Fibroblast of gingiva (primary cell): ENCODE measurements around the gene GLIS1.

Experiments used
- DNase-seq: peaks from one replicate; pipeline ENCODE4 v3.0.0-alpha.2; 2011; ENCODE audit warnings: low read depth

GLIS1 gene

DNA sequence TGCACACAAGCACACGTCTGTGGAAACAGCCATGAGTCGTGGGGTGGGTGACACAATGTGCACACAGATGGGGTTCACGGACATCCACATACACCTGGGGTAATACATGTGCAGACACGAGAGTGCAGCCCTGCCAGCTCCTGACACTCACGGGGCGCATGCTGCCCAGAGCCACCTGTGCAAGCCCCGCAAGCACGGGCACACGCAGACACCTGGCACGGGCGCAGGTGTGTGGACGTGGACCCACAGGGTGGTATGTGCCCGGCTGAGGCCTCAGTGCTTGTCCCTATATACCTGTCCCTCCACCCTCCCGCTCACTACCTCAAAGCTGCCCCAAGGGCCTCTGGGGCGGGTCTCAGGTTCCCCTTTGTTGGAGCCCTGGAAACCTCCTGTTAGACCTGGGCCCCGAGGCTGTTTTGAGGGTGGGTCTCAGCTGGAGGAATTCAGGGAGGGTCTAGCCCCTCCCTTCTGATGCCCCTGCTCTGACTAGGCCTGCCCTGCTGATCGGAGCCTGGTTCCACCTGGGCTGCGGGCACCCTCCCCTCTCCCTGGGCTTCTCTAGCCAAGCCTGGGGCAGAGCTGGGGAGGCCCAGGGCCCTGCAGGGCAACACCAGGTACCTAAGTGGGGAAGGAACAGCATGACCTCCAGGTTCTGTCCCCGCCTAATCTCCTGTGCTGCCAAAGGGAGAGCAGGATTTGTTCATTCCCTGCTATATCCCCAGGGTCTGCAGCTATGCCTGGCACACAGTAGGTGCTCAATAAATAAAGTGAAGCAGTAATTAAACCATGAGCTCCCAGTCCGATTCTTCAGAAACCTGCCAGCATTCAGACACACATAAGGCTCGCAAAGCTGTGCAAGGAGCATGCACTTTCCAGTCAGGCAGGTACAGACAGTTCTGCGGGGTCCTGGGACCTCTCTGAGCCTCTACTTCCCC is 230.6 kb downstream of the GLIS1 start:
- no peak for DNase-seq

DNA sequence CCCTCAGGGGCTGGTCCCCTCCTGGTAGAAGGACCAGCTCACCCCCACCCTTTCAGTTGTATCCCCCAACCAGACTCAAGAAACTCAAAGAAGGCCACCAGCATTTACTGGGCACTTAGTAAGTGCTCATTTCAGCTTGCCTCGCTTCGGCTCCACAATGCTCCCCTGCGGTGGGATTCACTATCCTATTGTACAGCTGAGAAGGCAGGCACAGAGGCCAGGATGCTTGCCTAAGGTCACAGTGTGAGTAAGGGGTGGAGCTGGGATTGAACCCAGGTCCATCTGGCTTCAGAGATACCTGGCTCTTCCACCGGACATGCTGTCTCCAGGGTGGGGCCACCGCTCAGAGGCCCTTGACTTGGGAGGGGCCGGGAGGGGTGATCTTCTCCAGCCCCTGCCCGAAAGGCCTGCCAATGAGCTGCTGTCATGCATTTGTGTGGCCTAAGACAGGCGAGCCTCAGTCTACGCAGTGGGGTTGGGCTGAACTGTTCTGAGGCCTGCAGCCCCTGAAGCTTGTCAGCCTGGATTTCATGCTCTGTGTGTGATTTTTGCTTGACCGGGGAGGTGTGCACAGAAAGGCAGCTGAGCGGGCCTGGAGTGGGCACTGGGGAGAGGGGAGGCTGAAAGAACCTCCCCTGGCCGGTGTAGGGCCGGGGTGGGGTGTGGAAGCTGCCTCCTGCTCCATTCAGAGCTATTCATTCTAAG is 231.7 kb downstream of the GLIS1 start:
- no peak for DNase-seq

DNA sequence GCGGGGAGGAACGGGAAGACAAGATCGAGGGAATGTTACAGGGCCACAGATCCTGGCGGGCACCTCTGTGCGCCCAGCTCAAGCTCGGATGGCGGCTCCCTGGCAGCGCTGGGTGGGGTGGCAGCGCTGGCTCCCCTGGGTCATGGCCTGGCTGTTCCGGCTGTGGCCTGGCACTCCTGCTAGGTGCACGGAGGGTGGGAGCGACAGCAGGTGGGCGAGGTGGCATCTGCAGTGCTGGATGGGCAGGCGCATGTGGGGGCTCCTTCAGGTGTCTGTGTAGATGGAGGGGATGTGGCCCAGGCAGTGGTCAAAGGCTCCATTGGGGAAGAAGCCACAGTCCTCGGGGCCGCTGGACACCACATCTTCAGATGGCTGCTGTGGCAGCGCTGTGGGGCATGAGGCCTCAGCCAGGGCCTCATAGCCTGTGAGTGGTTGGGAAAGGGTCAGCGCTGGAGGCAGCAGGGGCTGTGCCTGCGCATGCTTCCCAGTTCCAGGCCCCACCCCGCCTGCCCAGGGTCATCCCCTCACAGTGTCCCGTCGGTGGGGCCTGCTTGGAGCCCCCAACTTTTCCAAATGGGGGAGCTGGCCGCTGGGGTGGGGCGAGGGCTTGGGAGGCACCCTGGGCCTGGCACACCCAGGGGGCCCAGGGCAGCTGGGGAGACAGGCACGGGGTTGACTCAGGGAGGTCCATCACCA is 232.5 kb downstream of the GLIS1 start:
- DNase-seq, result no peak

DNA sequence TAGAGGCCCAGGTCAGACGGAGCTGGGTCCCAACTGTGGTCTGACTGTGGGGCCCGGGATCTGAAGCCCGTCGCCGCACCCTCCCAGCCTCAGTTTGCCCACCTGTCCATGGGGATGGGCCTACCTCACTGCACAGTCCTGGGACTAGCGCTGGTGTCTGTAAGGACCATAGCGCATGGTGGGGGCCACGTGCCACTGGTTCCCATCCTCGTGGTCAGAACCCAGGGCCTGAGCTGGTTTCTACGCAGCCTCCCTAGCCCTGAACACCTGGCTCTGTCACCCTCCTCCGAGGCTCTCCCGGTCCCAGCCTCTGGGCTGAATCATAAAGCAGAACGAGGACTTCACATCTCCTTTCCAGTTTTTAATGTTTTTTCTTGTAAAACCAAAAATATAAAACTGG is 233.1 kb downstream of the GLIS1 start:
- DNase-seq, result no peak

DNA sequence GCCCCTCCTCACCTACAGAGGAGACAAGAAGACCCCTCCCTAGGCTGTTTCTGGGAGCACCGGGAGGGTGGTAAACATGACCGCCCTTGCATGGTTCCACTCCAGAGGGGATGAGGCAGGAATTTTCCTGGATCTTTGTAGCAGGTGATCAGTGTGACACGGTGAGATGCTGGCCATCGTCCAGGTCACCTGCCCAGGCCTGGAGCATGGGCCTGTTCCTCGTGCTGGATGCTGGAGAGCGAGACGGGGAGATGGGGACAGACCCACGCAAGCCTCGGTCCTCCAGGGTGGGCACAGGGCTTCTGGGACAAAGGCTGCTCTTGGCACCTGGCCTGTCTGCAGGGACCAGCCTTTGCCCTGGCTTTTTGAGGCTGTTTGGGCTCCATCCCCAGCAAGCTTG is 233.6 kb downstream of the GLIS1 start:
- DNase-seq, result no peak

DNA sequence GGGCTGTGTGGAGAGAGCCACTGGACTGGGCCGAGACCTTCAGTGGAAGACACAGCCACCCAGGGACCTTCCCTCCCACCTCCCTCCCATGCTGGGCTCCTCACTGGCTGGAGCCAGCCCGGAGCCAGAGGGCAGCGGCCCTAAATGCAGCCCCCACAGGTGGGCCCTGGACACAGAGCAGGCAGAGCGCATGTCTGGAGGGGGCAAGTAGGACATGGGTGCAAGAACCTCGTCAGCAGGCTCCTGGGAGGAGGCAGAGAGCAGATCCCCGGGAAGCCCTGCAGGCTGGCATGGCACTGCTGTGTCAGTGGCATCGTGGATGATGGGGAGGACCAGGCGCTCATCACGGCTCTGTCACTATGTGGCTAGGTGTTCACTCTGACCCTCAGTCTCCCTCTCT is 234.1 kb downstream of the GLIS1 start:
- DNase-seq, result no peak

DNA sequence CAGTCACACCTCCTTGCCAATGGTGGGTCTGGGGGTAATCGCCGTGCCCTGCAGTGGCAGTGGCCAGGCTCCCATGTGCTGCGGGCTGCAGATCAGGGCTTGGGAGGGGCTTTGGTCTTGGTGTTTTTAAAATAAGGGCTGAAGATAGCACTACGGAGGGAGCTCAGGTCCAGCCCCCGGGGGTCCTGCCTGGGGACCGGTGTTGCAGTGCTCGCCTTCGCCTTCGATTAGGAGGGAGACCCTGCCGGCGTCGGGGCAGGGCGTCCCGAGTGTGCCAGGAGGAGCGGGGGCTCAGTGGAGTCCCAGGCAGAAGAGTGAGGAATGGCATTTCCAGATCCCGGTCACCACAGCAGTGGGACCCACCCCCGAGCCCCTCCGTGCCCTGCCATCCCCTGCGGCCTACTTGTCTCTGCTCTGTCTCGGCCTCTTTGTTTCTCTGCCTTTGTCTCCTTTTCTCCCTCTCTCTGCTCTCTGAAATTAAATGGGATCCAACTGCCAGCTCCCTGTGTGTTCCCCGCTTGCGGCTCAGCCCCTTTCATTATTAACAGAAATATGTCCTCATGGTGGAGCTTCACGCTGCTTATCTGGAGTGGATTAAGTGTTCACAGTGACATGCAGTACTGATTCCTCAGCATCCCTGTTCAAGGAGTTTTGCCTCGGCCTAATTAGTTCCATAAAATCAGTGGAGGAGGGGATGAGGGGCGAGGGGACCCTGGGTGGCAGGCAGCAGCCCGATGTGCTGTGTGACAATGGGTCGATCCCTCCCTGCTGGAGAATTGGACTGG is 235.3 kb downstream of the GLIS1 start:
- DNase-seq, result no peak

DNA sequence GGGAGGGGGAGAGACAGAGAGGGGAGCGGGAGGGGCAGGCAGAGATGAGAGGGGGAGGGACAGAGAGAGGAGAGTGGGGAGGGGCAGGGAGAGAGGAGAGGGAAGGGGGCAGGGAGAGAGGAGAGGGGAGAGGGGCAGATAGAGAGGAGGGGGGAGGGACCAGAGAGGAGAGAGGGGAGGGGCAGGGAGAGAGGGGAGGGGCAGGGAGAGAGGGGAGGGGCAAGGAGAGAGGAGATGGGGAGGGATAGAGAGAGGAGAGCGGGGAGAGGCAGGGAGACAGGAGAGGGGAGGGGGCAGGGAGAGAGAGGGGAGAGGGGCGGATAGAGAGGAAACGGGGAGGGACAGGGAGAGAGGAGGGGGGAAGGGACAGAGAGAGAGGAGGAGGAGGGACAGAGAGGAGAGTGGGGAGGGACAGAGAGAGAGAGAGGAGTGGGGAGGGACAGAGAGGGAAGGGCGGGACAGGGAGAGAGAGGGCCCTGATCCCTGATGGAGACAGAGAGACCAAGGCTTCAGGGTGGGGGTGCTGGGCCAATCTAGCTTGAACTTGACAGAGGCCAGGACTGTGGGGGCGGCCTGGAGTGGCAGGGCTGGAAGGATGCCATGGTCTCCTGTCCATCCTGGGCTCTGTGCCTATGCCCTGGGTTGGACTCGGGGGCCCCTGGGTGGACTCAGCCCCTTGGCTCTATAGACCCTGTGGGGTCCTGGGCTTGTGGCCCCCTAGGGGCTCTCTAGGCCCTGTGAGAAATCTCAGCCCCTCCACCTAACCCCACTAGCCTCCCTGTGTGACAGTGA is 236.1 kb downstream of the GLIS1 start:
- DNase-seq, result no peak

DNA sequence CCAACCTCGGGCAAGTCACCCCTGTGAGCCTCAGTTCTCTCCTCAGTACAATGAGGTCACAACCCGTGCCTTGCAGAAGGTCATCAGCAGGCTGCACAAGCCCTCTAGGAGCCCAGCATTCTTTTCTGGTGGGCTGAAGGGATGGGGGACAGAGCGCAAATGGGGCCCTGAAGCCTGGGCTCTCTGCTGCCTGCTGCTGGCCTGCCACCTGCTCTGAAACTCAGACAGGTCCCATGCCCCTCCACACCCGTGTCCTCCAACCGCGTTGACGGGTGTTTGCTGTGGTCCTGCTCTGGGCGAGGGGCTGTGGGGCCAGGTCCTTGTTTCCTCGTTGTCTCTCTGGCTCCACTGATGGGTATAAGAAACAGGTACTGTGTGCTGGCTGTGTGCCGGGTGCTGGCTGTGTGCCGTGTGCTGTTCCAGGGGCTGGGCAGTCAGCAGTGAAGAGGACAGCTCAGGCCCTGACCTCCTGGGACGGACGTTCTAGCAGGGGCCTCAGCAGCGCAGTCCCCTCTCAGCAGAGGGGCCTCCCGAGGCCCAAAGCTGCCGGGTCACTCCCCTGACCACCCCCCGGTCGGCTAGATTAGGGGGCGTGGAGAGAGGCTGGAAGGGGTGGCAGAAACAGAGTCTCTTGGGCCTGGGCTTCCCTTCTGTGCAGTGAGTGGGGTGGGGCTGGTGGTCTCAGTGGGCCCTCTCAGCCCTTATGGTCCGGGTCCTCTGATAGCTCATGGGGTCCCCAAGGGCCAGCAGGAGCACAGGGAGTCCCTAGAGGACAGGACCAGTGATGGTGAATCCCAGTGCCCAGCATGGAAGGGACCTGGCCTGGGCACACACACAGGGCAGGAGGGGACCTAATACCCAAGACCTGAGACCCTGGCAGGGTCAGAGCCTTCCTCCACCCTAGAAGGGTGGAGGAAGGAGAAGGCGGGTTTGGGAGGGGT is 237.6 kb downstream of the GLIS1 start:
- DNase-seq, result no peak

DNA sequence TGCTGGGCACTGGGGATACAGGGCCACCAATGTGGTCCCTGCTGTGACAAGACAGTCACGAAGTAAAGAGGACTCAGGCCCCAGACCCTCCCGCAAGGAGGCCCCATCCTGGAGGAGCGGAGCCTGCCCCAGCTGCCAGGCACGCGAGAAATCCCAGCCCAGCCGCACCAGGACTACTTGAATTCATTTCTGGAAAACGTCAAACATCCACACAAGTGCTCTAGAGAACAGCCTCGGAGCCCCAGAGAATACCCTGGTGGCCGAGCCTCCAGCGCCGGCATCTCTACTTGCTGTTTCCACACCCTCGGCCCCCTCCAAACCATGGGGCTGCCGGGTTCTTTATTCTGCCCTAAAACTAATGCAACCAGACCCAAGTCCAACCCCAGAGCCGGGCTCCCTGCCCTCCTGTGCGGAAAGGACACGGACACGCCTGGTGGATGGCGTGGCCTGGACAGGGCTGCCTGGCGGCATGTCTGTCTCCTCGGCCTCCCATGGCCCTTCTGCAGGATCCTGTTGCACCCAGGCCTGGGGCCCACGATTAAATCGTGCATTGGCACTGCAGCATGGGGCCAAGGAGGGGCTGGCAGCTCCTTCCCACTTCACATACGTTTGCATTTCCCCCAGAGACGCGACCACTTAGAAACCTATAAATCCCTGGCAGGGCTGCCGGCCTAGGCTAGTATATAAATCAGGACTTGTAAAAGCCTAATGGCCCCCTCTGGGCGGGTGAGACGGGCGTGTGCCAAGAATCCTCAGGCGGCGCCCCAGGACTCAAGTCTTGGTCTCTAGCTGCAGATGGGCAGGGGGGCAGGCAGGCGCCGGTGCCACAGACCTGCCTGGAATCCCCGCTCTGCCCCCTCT is 238.5 kb downstream of the GLIS1 start:
- no peak for DNase-seq

DNA sequence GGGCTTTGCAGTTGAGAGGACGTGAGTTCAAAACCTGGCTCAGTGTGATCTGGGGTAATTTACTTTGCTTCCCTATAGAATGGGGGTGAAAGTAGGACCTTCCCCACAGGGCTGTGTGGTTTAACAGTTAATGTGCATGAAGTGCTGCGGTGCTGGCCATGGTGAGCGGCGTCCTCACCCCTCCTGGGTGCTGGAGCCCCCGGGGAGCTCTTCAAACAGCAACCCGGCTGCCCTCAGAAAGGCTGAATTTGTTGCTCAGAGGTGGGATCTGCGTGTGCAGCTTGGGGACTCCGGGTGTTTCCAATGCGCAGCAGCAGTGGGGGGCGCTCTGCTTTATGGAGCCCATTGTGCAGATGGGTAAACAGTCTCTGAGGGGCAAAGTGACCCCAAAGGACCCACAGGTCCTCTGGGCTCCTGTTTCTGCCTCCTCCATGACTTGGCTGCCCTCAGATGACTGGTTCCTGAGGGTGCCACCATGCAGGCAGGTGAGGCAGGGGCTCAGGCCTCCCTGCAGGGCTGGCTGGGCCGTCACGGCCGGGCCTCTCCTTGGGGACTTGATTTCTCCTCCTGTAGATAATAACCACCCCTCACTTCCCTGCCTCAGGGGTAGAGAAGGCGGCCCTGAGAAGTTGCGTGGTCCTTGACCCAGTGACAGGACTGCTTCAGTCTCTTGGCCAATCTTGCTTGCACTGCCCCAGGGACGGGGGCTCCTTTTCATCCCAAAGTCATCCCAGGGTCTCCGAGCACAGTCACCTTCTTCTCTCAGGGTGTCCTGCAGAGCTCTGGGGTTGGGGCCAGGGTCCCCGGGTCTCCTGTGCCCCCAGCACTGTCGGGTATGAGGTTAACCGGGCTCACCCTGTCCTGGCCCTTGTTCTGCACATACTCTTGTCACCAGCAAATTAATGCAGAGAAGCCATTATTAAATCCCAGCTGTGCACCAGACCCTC is 239.4 kb downstream of the GLIS1 start:
- no peak for DNase-seq

DNA sequence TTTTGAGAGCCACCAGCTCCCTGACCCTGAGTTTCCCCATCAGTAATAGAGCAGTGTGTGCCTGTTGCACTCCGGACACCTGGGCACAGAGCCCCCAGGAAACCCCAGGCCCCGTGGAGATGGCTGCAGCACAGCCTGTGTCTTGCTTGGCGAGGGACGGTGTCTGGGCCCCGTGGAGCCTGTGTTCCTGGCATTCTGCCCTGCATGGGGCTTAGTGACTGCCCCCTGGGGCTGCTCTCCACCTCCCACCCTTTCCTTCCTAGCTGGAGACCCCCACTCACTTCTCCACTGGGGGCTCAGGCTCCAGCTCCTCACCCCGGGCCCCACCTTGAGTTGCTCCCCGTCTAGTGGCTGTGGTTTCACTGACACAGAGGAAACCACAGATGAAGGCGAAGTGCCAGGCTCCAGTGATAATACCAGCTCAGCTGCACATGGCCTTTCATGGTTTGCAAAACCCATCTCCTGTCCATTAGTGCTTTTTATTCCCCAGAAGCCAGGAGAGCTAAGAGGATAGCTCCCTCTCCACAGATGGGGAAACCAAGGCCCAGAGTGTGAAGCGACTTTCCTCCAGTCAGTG is 240.3 kb downstream of the GLIS1 start:
- peak; percentile 54 for DNase-seq

DNA sequence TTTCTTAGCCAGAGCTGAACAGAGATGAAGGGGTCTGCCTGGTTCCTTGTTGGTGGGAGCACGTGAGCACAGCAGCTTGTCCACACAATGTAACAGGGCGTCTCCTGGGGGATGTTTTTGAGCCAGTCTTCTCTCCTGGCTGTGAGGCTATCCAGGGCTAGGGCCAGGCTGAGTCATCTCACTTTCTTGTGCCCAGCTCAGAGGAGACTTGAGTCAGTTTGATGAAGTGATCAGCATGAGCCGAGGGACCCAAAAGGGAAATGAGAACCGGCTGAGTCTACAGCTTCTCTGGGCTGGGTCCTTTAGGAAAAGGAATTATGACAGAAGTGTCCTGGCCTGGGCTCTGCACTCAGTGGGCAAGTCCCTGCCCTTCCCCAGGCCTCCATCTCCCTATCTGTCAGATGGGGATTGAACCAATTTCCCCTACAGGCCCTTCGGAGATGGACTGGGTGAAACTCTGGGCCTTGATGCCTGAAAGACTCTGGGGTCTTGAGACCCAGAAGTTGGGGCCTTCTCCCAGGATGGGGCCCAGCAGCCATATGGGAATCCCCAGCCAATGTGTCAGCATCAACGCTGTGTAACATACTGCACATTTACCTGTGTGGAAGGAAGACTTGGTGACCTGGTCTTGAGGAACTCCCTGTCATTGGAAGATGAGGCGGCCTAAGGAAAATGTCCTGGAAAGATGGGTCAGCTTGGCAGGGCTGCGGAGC is 243.2 kb downstream of the GLIS1 start:
- peak; percentile 29 for DNase-seq

DNA sequence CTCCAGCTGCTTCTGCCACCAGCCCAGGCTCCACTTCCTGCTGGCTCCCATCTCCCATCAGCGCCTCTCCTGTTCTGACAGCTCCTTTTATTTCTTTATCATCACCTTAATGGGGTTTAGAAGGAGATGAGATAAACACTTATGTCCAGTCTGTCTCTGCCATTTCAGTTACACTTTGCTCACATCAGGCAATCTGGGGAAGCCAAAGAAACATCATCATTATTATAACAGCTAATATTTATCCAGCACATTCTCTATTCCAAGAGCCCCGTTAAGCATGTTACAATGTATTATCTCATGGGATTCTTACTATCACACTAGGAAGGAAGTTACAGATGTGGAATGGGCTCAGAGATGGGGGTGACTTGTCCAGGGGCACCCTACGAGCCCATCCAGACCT is 248.6 kb downstream of the GLIS1 start:
- DNase-seq, result no peak

DNA sequence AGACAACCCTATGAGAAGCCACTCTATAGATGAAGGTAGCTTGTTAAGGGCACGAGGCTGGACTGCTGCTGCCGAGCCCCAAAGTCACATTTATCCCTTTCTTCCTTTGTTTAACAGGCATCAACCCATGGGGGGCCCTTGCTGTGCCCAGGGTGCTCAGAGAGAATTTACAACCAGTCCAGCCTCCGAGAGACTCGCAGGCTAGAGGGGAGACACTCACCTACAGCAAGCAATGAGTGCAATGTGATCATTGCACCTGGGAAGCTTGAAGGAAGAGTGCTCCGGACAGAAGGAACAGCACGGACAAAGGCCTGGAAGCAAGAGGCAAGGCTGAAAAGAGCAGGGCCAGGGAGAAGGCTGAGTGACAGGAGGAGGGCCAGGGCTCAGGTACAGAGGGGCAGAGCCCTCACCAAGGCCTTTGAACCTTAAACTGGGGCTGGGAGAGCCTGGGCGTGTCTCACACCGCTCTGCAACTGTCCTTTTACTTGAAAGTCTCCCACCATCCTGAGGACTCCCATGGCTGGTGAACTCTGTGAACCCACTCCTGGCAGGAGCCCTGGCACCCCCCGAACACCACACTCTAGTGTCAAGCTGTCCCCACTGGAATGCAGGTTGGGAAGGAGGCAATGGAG is 252.5 kb downstream of the GLIS1 start:
- no peak for DNase-seq
